Measurements from ENCODE around the gene BTLA. TPM values are rescaled to one million over a fixed set of nuclear protein-coding genes. Genes with fewer than 3 reads are reported as not detected.
A peak's percentile ranks its signal among the peaks of the same experiment; 100 is the strongest.
"Not testable (repeated sequence)": the region's sequence is repeated elsewhere in the genome, so short reads cannot be mapped to it uniquely, and the experiment has no call there.

The BTLA gene
- total RNA-seq, 1 donor from 2014 or later: not detected

GRCh38 chr3:112429960-112430359, 69.3 kb downstream of the BTLA start:
- no peak for TF ChIP-seq CTCF (IDR thresholded peaks at IDR 0.05; ENCODE audit: partially characterized antibody, unreplicated experiment)
- Mint-ChIP-seq H3K9me3 (ENCODE audit: unreplicated experiment) (peaks cover 2% of the 10 kb centered on the region), H3K36me3 (ENCODE audit: unreplicated experiment) (peaks cover 8% of the 10 kb centered on the region), H3K4me3 (ENCODE audit: unreplicated experiment) (no peak overlapping the region), H3K4me1 (ENCODE audit: low read depth, unreplicated experiment) (no peaks in the 10 kb centered on the region), H3K27ac (ENCODE audit: unreplicated experiment) (no peak overlapping the region), H3K27me3 (ENCODE audit: unreplicated experiment) (peaks cover 2% of the 10 kb centered on the region)
- DNase-seq: no peak

- no peak for DNase-seq
- Mint-ChIP-seq H3K27me3 (ENCODE audit: unreplicated experiment) (peaks cover under 1% of the 10 kb centered on the region), H3K27ac (ENCODE audit: unreplicated experiment) (no peak overlapping the region), H3K36me3 (ENCODE audit: unreplicated experiment) (peaks cover 8% of the 10 kb centered on the region), H3K4me1 (ENCODE audit: low read depth, unreplicated experiment) (no peaks in the 10 kb centered on the region), H3K4me3 (ENCODE audit: unreplicated experiment) (no peak overlapping the region), H3K9me3 (ENCODE audit: unreplicated experiment) (peaks cover 2% of the 10 kb centered on the region)
- TF ChIP-seq CTCF (IDR thresholded peaks at IDR 0.05; ENCODE audit: partially characterized antibody, unreplicated experiment): no peak
Observed at GRCh38 chr3:112427123-112427522, 72.1 kb downstream of the BTLA start.

- Mint-ChIP-seq H3K36me3 (ENCODE audit: unreplicated experiment) (peaks cover 3% of the 10 kb centered on the region), H3K9me3 (ENCODE audit: unreplicated experiment) (peaks cover 4% of the 10 kb centered on the region)
Observed at GRCh38 chr3:112425858-112426750, 73.2 kb downstream of the BTLA start.

GRCh38 chr3:112425382-112425781, 73.9 kb downstream of the BTLA start:
- no peak for TF ChIP-seq CTCF (IDR thresholded peaks at IDR 0.05; ENCODE audit: partially characterized antibody, unreplicated experiment)
- Mint-ChIP-seq H3K4me1 (ENCODE audit: low read depth, unreplicated experiment) (no peaks in the 10 kb centered on the region), H3K27me3 (ENCODE audit: unreplicated experiment) (peaks cover 3% of the 10 kb centered on the region), H3K4me3 (ENCODE audit: unreplicated experiment) (no peak overlapping the region), H3K36me3 (ENCODE audit: unreplicated experiment) (no peaks in the 10 kb centered on the region), H3K27ac (ENCODE audit: unreplicated experiment) (no peak overlapping the region), H3K9me3 (ENCODE audit: unreplicated experiment) (peaks cover 4% of the 10 kb centered on the region)
- no peak for DNase-seq

More at GRCh38 chr3:112425858-112426750, 73.2 kb downstream of the BTLA start:
- H3K4me3 Mint-ChIP-seq (ENCODE audit: unreplicated experiment): no peak overlapping the region
- no peak overlapping the region for H3K27ac Mint-ChIP-seq (ENCODE audit: unreplicated experiment)
- DNase-seq: no peak
- H3K27me3 Mint-ChIP-seq (ENCODE audit: unreplicated experiment): peaks cover 3% of the 10 kb centered on the region
- no peak for TF ChIP-seq CTCF (IDR thresholded peaks at IDR 0.05; ENCODE audit: partially characterized antibody, unreplicated experiment)
- H3K4me1 Mint-ChIP-seq (ENCODE audit: low read depth, unreplicated experiment): no peaks in the 10 kb centered on the region

GRCh38 chr3:112424394-112424793, 74.9 kb downstream of the BTLA start:
- no peak for DNase-seq
- no peak for TF ChIP-seq CTCF (IDR thresholded peaks at IDR 0.05; ENCODE audit: partially characterized antibody, unreplicated experiment)
- Mint-ChIP-seq H3K27ac (ENCODE audit: unreplicated experiment) (no peak overlapping the region), H3K36me3 (ENCODE audit: unreplicated experiment) (no peaks in the 10 kb centered on the region), H3K9me3 (ENCODE audit: unreplicated experiment) (peaks cover 4% of the 10 kb centered on the region), H3K27me3 (ENCODE audit: unreplicated experiment) (peaks cover 3% of the 10 kb centered on the region), H3K4me3 (ENCODE audit: unreplicated experiment) (no peak overlapping the region), H3K4me1 (ENCODE audit: low read depth, unreplicated experiment) (no peaks in the 10 kb centered on the region)

GRCh38 chr3:112422921-112423320, 76.4 kb downstream of the BTLA start:
- H3K27me3 Mint-ChIP-seq (ENCODE audit: unreplicated experiment); H3K4me3 Mint-ChIP-seq (ENCODE audit: unreplicated experiment); H3K27ac Mint-ChIP-seq (ENCODE audit: unreplicated experiment); DNase-seq; H3K36me3 Mint-ChIP-seq (ENCODE audit: unreplicated experiment); H3K9me3 Mint-ChIP-seq (ENCODE audit: unreplicated experiment); H3K4me1 Mint-ChIP-seq (ENCODE audit: low read depth, unreplicated experiment): not testable (repeated sequence)

- H3K27ac Mint-ChIP-seq (ENCODE audit: unreplicated experiment): peak overlapping the region; percentile 50
- not testable (repeated sequence) for H3K4me1 Mint-ChIP-seq (ENCODE audit: low read depth, unreplicated experiment); H3K9me3 Mint-ChIP-seq (ENCODE audit: unreplicated experiment); H3K27me3 Mint-ChIP-seq (ENCODE audit: unreplicated experiment); DNase-seq; H3K36me3 Mint-ChIP-seq (ENCODE audit: unreplicated experiment); H3K4me3 Mint-ChIP-seq (ENCODE audit: unreplicated experiment)
Observed at GRCh38 chr3:112418526-112418925, 80.7 kb downstream of the BTLA start.

Data from glutamatergic neuron (in vitro differentiated cells).